ENCODE measurements around the gene AQP1.
A peak's percentile ranks its signal among the peaks of the same experiment; 100 is the strongest.

AQP1 gene

DNA sequence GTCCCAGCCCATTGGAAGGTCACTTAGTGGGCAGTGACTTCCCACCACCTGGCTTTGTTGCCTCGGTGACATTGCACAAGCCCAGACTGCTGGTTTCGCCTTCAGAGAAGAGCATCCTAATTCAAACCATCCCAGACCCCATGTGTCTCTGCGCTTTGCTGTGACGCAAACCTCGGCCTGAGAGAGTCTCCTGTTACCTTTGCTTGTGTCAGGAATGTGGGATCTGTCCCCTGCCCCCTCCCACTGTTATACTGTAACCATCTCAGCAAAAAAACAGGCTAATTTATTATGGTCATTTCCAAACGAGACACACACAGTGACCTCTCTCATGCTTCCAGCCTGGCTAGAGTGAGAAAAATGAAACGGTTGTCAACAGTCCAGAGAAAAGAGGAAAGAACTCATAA, 25.0 kb upstream of the AQP1 start:
- no peak for DNase-seq

DNA sequence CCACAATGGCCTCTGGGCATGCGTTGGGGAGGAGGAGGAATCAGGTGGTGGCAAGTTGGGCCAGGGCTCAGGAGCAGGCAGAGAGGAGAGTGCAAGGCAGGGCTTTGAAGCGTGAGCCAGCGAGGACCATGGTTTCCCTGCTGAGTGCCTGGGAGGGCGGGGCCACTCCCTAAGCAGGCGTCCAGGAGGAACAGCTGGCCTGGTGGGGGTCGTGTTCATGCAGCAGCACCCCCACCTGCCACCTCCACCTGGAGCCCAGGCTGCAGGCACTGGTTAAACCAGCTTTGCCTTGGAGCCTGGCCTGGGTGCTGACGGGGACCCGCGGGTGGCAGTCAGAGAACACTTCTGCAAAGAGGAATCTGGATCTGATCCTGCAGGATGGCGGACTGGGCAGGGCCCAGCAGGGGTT, 24.2 kb upstream of the AQP1 start:
- peak; percentile 26 for DNase-seq

DNA sequence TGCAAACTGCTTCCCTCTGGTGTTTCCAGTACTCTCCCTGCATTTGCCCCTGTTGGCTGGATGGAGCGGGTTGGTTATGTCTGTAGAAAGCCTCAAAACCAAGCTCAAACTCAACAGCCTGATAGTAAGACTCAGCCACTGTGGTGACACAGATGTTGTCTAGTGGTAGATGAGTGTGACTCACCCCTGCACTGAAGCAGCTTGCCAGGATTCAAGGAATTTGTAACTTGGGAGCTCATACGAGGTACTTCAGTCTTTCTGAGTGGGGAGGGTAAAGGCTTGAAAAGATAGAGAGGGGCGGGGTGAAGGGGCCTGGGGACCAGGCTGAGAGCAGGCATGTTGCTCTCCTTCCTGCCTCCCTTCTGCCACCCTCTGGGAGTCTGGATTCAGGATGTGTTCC, 22.9 kb upstream of the AQP1 start:
- peak; percentile 79 for DNase-seq

GRCh38 chr7:30890226-30890625, 21.4 kb upstream of the AQP1 start:
- DNase-seq: no peak

DNA sequence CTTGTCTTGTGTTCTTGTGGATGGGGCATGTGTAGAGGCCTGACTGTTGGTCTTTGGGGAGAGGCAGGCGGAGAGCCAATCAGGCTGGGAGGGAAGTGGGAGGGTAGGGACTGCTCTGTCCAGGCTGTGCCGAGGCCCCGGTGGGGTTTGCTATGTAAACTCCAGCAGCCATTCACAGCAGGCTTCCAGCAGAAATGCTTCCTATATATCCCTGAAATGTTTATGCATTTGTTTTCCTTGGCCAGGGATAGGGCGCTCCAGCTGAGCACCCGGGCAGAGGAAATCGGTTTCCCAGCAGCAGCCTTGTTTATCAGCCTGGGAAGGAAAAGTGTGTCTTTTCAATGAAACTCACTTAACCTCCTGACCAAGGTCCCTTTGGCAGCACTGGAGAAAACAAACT, 18.3 kb upstream of the AQP1 start:
- DNase-seq: no peak

- no peak for DNase-seq
Measured at GRCh38 chr7:30894009-30894408, 17.6 kb upstream of the AQP1 start.

- no peak for DNase-seq
Measured at GRCh38 chr7:30894866-30895605, 16.6 kb upstream of the AQP1 start.

- DNase-seq: no peak
Measured at GRCh38 chr7:30896036-30896435, 15.6 kb upstream of the AQP1 start.

DNA sequence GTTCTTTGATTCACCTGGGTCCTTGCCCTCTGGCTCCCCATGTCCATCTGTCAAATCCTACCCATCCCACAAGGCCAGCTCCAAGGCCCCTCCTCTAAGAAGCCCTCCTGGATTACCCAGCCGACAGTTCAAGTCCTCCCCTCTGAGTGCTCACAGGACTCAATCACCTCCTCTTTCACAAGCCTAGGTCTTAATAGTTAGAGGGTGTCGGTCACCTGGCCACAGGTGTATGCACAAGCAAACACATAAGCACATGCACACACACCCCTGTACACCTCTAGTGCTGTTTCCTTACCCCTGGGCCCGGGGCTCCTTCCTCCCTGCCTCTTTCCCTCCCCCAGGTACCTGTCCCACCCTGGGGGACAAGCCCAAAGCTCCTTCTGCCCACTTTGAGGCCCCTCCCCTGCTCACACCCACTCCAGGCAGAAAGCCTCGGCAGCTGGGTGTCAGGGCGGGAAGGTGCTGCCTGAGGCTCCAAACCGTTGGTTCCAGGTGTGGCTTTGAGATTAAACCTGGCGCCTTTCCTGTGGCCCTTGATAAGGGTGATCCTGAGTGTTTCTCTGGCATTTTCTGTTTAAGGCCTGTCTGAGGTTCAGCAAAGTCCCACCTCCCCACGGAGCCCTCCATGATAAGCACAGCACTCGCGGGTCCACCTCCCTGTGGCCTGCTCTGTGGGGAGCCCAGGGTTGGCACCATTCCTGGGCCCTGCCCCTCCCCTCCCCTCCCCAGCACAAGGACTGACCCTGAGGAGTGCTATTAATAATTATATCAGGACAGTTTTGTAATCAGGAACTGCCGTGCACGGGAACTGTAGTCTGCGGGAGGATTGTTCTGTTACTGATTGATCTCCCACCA, 14.6 kb upstream of the AQP1 start:
- no peak for DNase-seq

GRCh38 chr7:30897770-30898169, 13.9 kb upstream of the AQP1 start:
- DNase-seq: no peak

- no peak for DNase-seq
Measured at GRCh38 chr7:30898411-30898810, 13.2 kb upstream of the AQP1 start.

GRCh38 chr7:30899066-30899465, 12.6 kb upstream of the AQP1 start:
- DNase-seq: no peak

GRCh38 chr7:30899630-30900029, 12.0 kb upstream of the AQP1 start:
- DNase-seq: no peak

DNA sequence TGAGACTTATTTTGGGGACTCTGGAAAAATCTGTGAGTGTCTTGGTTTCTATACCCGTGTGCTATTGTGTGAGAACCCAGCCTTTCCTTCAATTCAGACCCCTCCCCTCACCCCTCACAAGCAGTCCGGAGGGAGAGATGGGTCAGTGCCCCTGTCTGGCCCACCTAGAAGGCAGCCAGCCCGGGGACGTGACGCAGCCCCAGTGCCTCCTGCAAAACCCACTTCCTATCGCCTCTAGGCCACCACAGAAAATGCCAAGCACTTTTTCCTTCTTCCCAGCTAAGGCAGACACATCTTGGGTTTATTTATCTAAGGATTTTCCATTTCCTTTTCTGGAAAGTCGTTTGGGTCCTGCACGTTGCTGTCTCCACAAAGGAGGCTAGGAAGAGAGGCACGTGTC, 11.6 kb upstream of the AQP1 start:
- DNase-seq: no peak

DNA sequence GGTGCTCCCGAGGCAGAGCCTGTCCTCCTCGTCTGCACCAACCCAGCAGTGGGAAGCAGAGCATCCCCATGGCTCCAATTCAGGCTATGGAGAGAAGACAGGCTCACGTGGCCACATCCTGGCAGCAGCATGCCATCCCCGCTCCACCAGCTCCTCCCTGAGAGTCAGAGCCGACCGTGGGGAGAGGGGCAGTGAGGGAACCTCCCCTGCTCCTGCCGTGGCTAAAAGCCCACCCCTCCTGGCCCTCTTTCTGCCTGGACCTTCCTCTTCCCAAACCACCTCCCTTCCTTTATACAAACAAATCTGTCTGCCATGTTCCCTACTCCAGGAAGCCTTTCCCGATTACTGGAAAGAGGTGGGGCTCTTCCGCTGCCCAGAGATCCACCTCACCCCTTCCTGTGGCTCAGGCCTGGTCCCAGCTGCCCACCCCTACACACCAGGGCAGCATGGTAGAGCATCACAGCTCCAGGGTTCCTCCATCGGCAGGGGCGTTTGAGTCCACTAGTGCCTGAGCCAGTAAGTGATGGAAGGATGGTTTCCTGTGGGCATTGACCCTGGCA, 10.8 kb upstream of the AQP1 start:
- DNase-seq: no peak

DNA sequence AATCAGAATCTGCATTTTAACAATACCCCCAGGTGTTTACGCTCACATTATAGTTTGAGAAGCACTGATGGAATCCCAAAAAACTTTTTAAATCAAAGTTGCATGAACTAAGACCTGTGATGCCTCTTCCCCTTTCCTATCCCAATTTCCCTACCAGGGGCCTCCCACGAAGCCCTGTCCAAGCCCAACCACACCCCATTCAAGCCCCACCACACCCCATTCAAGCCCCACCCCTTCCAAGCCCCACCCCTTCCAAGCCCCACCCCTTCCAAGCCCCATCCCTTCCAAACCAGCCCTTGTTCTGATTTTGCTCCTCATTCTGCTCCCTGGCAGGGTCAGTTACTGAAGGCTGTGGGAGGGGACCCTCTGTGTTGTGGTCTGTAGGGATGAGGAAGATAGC, 9.8 kb upstream of the AQP1 start:
- no peak for DNase-seq

- DNase-seq: no peak
Measured at GRCh38 chr7:30902466-30902865, 9.2 kb upstream of the AQP1 start.

DNA sequence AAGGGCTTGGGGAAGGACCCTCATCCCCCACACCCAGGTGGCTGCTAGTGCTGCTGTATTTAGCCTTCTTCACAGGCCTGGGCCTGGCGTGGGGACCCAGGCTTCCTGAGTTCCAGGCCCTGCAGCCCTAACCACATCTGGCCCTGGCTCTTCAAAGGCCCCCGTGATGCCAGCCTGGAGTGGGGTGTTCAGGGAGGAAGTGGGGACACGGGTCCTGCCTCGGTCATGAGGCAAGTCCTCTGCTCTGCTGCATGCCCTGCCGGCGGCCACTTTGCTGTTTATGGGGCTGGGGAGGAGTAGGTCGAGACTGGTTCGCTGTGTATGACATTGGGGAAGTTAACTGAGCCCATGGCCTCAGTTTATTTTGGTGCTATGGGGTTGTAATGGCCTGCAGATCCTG, 8.5 kb upstream of the AQP1 start:
- DNase-seq: no peak

- no peak for DNase-seq
Measured at GRCh38 chr7:30904561-30904960, 7.1 kb upstream of the AQP1 start.

- DNase-seq: no peak
Measured at GRCh38 chr7:30905078-30906012, 6.3 kb upstream of the AQP1 start.

DNA sequence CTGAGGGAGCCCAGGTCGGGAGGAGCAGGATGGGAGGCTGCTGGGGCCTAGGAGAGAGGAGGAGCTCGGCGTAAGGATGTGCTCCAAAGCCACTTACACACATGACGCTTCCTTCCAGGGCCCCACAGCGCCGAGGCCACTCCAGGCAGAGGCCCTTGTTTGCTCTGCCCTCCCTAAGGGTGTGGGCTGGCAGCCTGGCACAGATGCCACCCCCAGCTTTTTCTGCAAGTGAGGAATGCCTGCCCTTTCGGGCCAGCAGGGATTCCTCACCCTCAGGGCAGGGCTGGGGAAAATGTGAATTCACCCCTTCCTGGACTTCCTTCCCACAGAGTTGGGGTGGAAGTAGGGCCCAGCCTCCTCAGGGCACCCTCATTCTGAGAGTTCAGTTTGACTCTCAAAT, 5.6 kb upstream of the AQP1 start:
- no peak for DNase-seq

DNA sequence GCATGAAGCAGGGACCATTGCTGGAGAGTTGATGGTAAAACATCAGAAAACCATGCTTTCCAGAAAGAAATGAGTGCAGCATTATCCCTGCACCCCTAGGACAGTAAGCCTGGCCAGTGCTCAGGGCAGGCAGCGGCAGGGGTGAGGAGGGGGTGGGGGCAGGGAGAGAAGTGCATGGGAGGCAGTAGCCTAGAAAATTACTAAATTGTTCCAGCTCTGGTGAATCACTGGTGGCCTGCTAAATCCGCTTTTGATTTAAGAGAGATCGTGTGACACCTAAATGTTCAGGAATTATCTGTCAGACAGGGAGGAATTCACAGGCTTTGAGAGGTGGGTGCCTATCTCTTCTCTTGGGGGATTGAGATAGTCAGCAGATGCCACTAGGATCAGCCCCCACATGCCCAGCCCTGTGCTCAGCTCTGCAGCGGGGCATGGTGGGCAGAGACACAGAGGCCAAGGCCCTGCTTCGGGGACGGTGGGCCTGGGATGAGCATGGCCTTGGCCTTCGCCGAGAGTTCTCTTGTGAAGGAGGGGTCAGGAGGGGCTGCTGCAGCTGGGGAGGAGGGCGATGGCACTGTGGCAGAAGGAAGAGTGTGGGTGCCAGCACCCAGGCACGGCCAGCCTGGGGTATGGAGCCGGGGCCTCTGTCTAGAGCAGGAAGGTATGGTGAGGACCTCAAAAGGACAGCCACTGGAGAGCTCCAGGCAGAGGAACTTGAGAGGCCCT, 5.0 kb upstream of the AQP1 start:
- no peak for DNase-seq

Data from DMS79 (cell line).